GM12878 (cell line): ENCODE results near the gene PLEKHA1. TPM values are rescaled to one million over a fixed set of nuclear protein-coding genes. Genes with fewer than 3 reads are reported as not detected.

ENCODE experiments used
- ATAC-seq: fragments of 200-7000 bp; cut with Tn5 transposase; 3 replicates; pipeline ENCODE4 v1.9.1; 2020; ENCODE audit warnings: mild to moderate bottlenecking, moderate library complexity
- BruUV-seq: library from RNA; stranded (reverse); fragments of 400-500 nt; replicated peaks from 2 replicates; lab custom pipeline; 2021; lab: Mats Ljungman, UMichigan
- CTCF ChIA-PET: fragments of 300-600 bp; sonication (Branson Sonifier 250); formaldehyde crosslinking; extraction: SDS; loops from one replicate; lab custom pipeline; 2021; ENCODE audit warnings: inconsistent platforms; lab: Yijun Ruan, JAX
- POLR2A ChIA-PET: fragments of 350-600 bp; formaldehyde crosslinking; extraction: SDS; loops from one replicate; lab custom pipeline; 2021; ENCODE audit warnings: inconsistent platforms; lab: Charles Lee
- RAD21 ChIA-PET: fragments of 300-600 bp; sonication (Branson Sonifier 250); formaldehyde crosslinking; loops from one replicate; lab custom pipeline; 2023; ENCODE audit warnings: antibody characterized with exemption; ENCODE audit not compliant: unreplicated experiment; lab: Charles Lee
- SMC1A ChIA-PET: fragments of 300-600 bp; sonication (Branson Sonifier 250); formaldehyde crosslinking; loops from one replicate; lab custom pipeline; 2023; ENCODE audit not compliant: unreplicated experiment, uncharacterized antibody; lab: Charles Lee
- DNase-seq: peaks from one replicate; pipeline ENCODE4 v3.0.0-alpha.2; 2011; ENCODE audit warnings: low read depth, low spot score
- FAIRE-seq: peaks from 3 replicates; lab custom pipeline; 2011; peaks lifted over from hg19 to GRCh38; lab: Jason Lieb, UNC
- H2AFZ ChIP-seq: 2 replicates; pipeline ENCODE4 v1.6.0; 2011; ENCODE audit warnings: low read depth, low read length, control low read depth; ENCODE audit not compliant: control insufficient read depth
- H3K27ac ChIP-seq: 2 replicates; pipeline ENCODE4 v1.5.1; 2011; ENCODE audit warnings: control low read depth; ENCODE audit not compliant: control insufficient read depth, insufficient read depth
- H3K27me3 ChIP-seq, 2 experiments: replicated peaks in 1 of 2; 2 replicates each; pipeline versions ENCODE4 v1.6.0 to v1.6.1; 2011; ENCODE audit warnings: low read length in 1 of 2; ENCODE audit not compliant: control insufficient read depth in 2 of 2, insufficient read depth in 2 of 2
- H3K36me3 ChIP-seq, 2 experiments: 2 replicates each; pipeline ENCODE4 v1.5.1; 2011; ENCODE audit warnings: low read length in 1 of 2; ENCODE audit not compliant: control insufficient read depth in 2 of 2, insufficient read depth in 2 of 2
- H3K4me1 ChIP-seq: 2 replicates; pipeline ENCODE4 v1.6.1; 2011; ENCODE audit warnings: mild to moderate bottlenecking, low read length, moderate library complexity, mixed read lengths; ENCODE audit not compliant: control insufficient read depth, insufficient read depth
- H3K4me2 ChIP-seq: 2 replicates; pipeline ENCODE4 v1.6.0; 2011; ENCODE audit warnings: control low read depth; ENCODE audit not compliant: control insufficient read depth, insufficient read depth
- H3K4me3 ChIP-seq: fragments of 200-600 bp; sonication (generic); 2 replicates; pipeline ENCODE4 v1.5.1; 2016
- H3K79me2 ChIP-seq: 2 replicates; pipeline ENCODE4 v1.6.0; 2011; ENCODE audit warnings: low read length; ENCODE audit not compliant: control insufficient read depth, insufficient read depth
- H3K9ac ChIP-seq: 2 replicates; pipeline ENCODE4 v1.8.0; 2011; ENCODE audit warnings: low read length, control low read depth, mixed read lengths; ENCODE audit not compliant: control insufficient read depth, insufficient read depth
- H3K9me3 ChIP-seq: replicated peaks from 3 replicates; pipeline ENCODE4 v1.5.1; 2011; ENCODE audit warnings: mild to moderate bottlenecking, low read length; ENCODE audit not compliant: control insufficient read depth, insufficient read depth
- H4K20me1 ChIP-seq: 2 replicates; pipeline ENCODE4 v1.6.0; 2011; ENCODE audit not compliant: control insufficient read depth, insufficient read depth
- HDAC2 ChIP-seq: fragments of 200-600 bp; sonication (generic); IDR thresholded peaks from 2 replicates; pipeline ENCODE4 v1.6.1; 2017
- JUND ChIP-seq: IDR thresholded peaks from 2 replicates; pipeline ENCODE4 v1.6.1; 2012; ENCODE audit warnings: low read depth, mild to moderate bottlenecking, low read length, improper control_type of control experiment, moderate library complexity
- KAT2A ChIP-seq: conservative IDR thresholded peaks from 2 replicates; pipeline ENCODE4 v1.6.1; 2011; ENCODE audit warnings: low read depth, low read length; ENCODE audit not compliant: control insufficient read depth
- KDM1A ChIP-seq: fragments of 200-600 bp; sonication (generic); IDR thresholded peaks from 2 replicates; pipeline ENCODE4 v1.6.1; 2016; ENCODE audit warnings: borderline replicate concordance
- MEF2B ChIP-seq: fragments of 450-650 bp; IDR thresholded peaks from 2 replicates; pipeline ENCODE4 v1.6.1; 2018; ENCODE audit warnings: mild to moderate bottlenecking, moderate library complexity; ENCODE audit not compliant: partially characterized antibody, poor library complexity, severe bottlenecking
- MTA3 ChIP-seq: IDR thresholded peaks from 2 replicates; pipeline ENCODE4 v1.6.1; 2012; ENCODE audit warnings: low read length, inconsistent platforms, borderline replicate concordance
- NFXL1 ChIP-seq: fragments of 450-650 bp; IDR thresholded peaks from 2 replicates; pipeline ENCODE4 v1.6.1; 2017; ENCODE audit warnings: antibody characterized with exemption, mild to moderate bottlenecking, borderline replicate concordance
- POLR2AphosphoS2 ChIP-seq: IDR thresholded peaks from 2 replicates; pipeline ENCODE4 v1.6.1; 2011; ENCODE audit warnings: low read depth, mild to moderate bottlenecking, low read length, improper control_type of control experiment, moderate library complexity
- WGBS: methylation state at CpG from one replicate; pipeline ENCODE4 v1.1.6; 2016; ENCODE audit warnings: low lambda C conversion rate; ENCODE audit not compliant: insufficient replicate concordance, insufficient coverage; ENCODE audit errors: missing lambda C conversion rate; 5-methylcytosine and 5-hydroxymethylcytosine counted together
- in situ Hi-C: fragments of 300-500 bp; cut with MboI; formaldehyde crosslinking; loops from 9 replicates; pipeline ENCODE4 v1.14.3; 2018; ENCODE audit warnings: mixed read lengths
- intact Hi-C: fragments of 100-400 bp; cut with micrococcal nuclease; formaldehyde crosslinking; loops from one replicate; pipeline ENCODE4 v1.14.2; 2022; ENCODE audit not compliant: unreplicated experiment
- polyA plus RNA-seq, 11 experiments: library from polyadenylated mRNA; depleted of rRNA in 4 of 11; unstranded in 6 of 11; stranded (reverse) in 5 of 11; fragments of >200 nt; fragmentation: Nextera tagmentation in 4 of 11; fragmentation: Illumina TruSeq in 1 of 11; extraction: Ambion mirVana in 4 of 11; extraction: Trizol in 1 of 11; gene quantifications; 1 replicate in 1 of 11; 2 replicates in 10 of 11; pipeline versions ENCODE4 v1.2.1 to v1.2.3, GENCODE V29; 2011 to 2016; ENCODE audit warnings: inconsistent platforms in 2 of 11, missing spikeins in 2 of 11, low read depth in 1 of 11
- total RNA-seq, 4 experiments: library from RNA; depleted of rRNA in 3 of 4; stranded (reverse); fragments of >200 nt in 3 of 4; fragmentation: Illumina TruSeq in 1 of 4; extraction: Trizol in 1 of 4; gene quantifications; 2 replicates each; pipeline versions ENCODE4 v1.2.1 to v1.2.3, GENCODE V29; 2013 to 2021
- TF ChIP-seq, protein P1 (sequence below): fragments of 450-650 bp; IDR thresholded peaks from 2 replicates; pipeline ENCODE4 v1.6.1; 2016; ENCODE audit warnings: mild to moderate bottlenecking, moderate library complexity, borderline replicate concordance
- TF ChIP-seq, protein P2 (sequence below): fragments of 450-650 bp; IDR thresholded peaks from 2 replicates; pipeline ENCODE4 v1.6.1; 2017; ENCODE audit warnings: borderline replicate concordance
- TF ChIP-seq, protein P3 (sequence below): IDR thresholded peaks from 2 replicates; pipeline ENCODE4 v1.6.1; 2012; ENCODE audit warnings: low read depth, low read length, improper control_type of control experiment
- TF ChIP-seq, protein P4 (sequence below), 3 experiments: IDR thresholded peaks in 2 of 3; conservative IDR thresholded peaks in 1 of 3; 2 replicates each; pipeline ENCODE4 v1.5.1; 2011; ENCODE audit warnings: low read depth in 3 of 3, low read length in 3 of 3, mild to moderate bottlenecking in 3 of 3, control low read depth in 2 of 3, moderate library complexity in 2 of 3, inconsistent platforms in 1 of 3, mixed read lengths in 1 of 3; ENCODE audit not compliant: control insufficient read depth in 2 of 3, insufficient read depth in 1 of 3; ENCODE audit errors: extremely low read depth in 1 of 3
- TF ChIP-seq, protein P5 (sequence below): IDR thresholded peaks from 2 replicates; pipeline ENCODE4 v1.6.1; 2011; ENCODE audit warnings: borderline replicate concordance, low read depth, mild to moderate bottlenecking, moderate library complexity, low read length; ENCODE audit not compliant: insufficient read depth, poor library complexity, severe bottlenecking

The PLEKHA1 gene
- total and polyA plus RNA-seq, 10 of the 15 experiments (the other 5 are each of a cell fraction or from before 2014, with no cell fraction given) = 0.15 to 6.0 (median 0.32) TPM

DNA sequence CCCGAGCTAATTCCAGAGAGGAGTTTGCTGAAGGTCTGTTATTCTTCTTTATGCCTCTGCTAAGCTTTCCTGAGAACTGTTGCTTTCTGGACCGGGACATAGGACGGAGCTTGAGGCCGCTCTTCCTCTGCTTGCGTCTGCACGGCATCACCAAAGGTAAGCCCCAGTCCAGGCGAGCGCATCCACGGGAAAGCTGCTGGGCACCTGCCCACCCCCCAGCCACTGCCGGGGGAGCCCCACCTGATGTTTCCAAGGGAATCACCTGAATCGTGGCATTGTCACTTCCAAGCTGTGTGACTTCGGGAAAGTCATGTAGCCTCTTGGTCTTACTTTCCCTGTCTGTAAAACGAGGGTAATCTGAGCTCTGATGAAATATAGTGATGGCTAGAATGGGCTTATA, 45.1 kb upstream of the PLEKHA1 start:
- no peaks in the 10 kb centered on the region; the same call in 1 of the 2 replicates for H4K20me1 ChIP-seq
- no TSS peak for BruUV-seq
- no peaks in the 10 kb centered on the region for H3K9me3 ChIP-seq
- WGBS = 47% methylated on average over 13 of the region's 13 CpGs
- ATAC-seq (no peak), DNase-seq (no peak), FAIRE-seq (no peak)
- no peak overlapping the region; the same call in 1 of the 2 replicates for H3K4me2 ChIP-seq
- H3K36me3 ChIP-seq = no peaks in the 10 kb centered on the region
- in situ Hi-C loops (no loop called here), intact Hi-C loops (no loop called here)
- ChIA-PET RAD21 (no interaction called here), POLR2A (no interaction called here), CTCF (interaction anchor here (1.2 kb wide), 1 partner anchor 61 kb away, joined by 3 read pairs; no protein-coding TSS in a partner anchor), SMC1A (interaction anchor here (1.0 to 2.5 kb wide), 2 partner anchors 13 to 106 kb away, joined by 5 to 9 read pairs; no protein-coding TSS in a partner anchor)
- no peaks in the 10 kb centered on the region for H3K79me2 ChIP-seq
- H3K4me3 ChIP-seq = no peak overlapping the region
- no peak overlapping the region for H3K27ac ChIP-seq
- H3K27me3 ChIP-seq = peaks cover 0 to 3% of the 10 kb centered on the region in 2 experiments; a peak in 1 of 4 replicates
- peaks cover 4% of the 10 kb centered on the region for H3K4me1 ChIP-seq
- H3K9ac ChIP-seq = no peak overlapping the region
- H2AFZ ChIP-seq = no peak overlapping the region
- TF ChIP-seq NFXL1 (no peak), POLR2AphosphoS2 (no peak), HDAC2 (no peak), JUND (no peak), KDM1A (no peak), MEF2B (no peak), KAT2A (no peak), MTA3 (no peak)
- TF ChIP-seq, protein P1, sequence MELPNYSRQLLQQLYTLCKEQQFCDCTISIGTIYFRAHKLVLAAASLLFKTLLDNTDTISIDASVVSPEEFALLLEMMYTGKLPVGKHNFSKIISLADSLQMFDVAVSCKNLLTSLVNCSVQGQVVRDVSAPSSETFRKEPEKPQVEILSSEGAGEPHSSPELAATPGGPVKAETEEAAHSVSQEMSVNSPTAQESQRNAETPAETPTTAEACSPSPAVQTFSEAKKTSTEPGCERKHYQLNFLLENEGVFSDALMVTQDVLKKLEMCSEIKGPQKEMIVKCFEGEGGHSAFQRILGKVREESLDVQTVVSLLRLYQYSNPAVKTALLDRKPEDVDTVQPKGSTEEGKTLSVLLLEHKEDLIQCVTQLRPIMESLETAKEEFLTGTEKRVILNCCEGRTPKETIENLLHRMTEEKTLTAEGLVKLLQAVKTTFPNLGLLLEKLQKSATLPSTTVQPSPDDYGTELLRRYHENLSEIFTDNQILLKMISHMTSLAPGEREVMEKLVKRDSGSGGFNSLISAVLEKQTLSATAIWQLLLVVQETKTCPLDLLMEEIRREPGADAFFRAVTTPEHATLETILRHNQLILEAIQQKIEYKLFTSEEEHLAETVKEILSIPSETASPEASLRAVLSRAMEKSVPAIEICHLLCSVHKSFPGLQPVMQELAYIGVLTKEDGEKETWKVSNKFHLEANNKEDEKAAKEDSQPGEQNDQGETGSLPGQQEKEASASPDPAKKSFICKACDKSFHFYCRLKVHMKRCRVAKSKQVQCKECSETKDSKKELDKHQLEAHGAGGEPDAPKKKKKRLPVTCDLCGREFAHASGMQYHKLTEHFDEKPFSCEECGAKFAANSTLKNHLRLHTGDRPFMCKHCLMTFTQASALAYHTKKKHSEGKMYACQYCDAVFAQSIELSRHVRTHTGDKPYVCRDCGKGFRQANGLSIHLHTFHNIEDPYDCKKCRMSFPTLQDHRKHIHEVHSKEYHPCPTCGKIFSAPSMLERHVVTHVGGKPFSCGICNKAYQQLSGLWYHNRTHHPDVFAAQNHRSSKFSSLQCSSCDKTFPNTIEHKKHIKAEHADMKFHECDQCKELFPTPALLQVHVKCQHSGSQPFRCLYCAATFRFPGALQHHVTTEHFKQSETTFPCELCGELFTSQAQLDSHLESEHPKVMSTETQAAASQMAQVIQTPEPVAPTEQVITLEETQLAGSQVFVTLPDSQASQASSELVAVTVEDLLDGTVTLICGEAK = no peak
- TF ChIP-seq, protein P2, sequence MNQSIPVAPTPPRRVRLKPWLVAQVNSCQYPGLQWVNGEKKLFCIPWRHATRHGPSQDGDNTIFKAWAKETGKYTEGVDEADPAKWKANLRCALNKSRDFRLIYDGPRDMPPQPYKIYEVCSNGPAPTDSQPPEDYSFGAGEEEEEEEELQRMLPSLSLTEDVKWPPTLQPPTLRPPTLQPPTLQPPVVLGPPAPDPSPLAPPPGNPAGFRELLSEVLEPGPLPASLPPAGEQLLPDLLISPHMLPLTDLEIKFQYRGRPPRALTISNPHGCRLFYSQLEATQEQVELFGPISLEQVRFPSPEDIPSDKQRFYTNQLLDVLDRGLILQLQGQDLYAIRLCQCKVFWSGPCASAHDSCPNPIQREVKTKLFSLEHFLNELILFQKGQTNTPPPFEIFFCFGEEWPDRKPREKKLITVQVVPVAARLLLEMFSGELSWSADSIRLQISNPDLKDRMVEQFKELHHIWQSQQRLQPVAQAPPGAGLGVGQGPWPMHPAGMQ = no peak
- TF ChIP-seq, protein P3, sequence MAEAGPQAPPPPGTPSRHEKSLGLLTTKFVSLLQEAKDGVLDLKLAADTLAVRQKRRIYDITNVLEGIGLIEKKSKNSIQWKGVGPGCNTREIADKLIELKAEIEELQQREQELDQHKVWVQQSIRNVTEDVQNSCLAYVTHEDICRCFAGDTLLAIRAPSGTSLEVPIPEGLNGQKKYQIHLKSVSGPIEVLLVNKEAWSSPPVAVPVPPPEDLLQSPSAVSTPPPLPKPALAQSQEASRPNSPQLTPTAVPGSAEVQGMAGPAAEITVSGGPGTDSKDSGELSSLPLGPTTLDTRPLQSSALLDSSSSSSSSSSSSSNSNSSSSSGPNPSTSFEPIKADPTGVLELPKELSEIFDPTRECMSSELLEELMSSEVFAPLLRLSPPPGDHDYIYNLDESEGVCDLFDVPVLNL = no peak
- TF ChIP-seq, protein P4, sequence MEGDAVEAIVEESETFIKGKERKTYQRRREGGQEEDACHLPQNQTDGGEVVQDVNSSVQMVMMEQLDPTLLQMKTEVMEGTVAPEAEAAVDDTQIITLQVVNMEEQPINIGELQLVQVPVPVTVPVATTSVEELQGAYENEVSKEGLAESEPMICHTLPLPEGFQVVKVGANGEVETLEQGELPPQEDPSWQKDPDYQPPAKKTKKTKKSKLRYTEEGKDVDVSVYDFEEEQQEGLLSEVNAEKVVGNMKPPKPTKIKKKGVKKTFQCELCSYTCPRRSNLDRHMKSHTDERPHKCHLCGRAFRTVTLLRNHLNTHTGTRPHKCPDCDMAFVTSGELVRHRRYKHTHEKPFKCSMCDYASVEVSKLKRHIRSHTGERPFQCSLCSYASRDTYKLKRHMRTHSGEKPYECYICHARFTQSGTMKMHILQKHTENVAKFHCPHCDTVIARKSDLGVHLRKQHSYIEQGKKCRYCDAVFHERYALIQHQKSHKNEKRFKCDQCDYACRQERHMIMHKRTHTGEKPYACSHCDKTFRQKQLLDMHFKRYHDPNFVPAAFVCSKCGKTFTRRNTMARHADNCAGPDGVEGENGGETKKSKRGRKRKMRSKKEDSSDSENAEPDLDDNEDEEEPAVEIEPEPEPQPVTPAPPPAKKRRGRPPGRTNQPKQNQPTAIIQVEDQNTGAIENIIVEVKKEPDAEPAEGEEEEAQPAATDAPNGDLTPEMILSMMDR (IDR thresholded peaks at IDR 0.05 in 2 of 3, conservative IDR thresholded peaks at IDR 0.05 in 1 of 3; ENCODE audit: control insufficient read depth in 2 of 3, extremely low read depth in 1 of 3, insufficient read depth in 1 of 3, low read depth in 3 of 3, low read length in 3 of 3) = no peak
- TF ChIP-seq, protein P5, sequence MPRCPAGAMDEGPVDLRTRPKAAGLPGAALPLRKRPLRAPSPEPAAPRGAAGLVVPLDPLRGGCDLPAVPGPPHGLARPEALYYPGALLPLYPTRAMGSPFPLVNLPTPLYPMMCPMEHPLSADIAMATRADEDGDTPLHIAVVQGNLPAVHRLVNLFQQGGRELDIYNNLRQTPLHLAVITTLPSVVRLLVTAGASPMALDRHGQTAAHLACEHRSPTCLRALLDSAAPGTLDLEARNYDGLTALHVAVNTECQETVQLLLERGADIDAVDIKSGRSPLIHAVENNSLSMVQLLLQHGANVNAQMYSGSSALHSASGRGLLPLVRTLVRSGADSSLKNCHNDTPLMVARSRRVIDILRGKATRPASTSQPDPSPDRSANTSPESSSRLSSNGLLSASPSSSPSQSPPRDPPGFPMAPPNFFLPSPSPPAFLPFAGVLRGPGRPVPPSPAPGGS = no peak
